Natural killer cell (primary cell): ENCODE results near the gene PTPRN2. TPM values are rescaled to one million over a fixed set of nuclear protein-coding genes. Genes with fewer than 3 reads are reported as not detected.
"Not testable (repeated sequence)": the region's sequence is repeated elsewhere in the genome, so short reads cannot be mapped to it uniquely, and the experiment has no call there.

Experiments
- ATAC-seq, 3 donors: fragments of 150-1000 bp in 2 of 3; fragments of 200-7000 bp in 1 of 3; cut with Tn5 transposase; 1 replicate in 1 of 3; 2 replicates in 2 of 3; pipeline ENCODE4 v1.10.0; 2021; ENCODE audit warnings: mild to moderate bottlenecking in 2 of 3, moderate library complexity in 2 of 3
- DNase-seq, 2 donors: peaks; one replicate each; pipeline versions ENCODE4 v3.0.0 to v3.0.0-alpha.2; 2013 to 2021; ENCODE audit warnings: mixed read lengths in 1 of 2
- H3K27ac ChIP-seq: one replicate; pipeline ENCODE4 v1.5.1; 2013; ENCODE audit warnings: mild to moderate bottlenecking, low read length
- H3K27me3 ChIP-seq: one replicate; pipeline ENCODE4 v1.6.1; 2013; ENCODE audit warnings: low read length; ENCODE audit not compliant: control insufficient read depth, insufficient read depth
- H3K36me3 ChIP-seq: one replicate; pipeline ENCODE4 v1.6.1; 2013; ENCODE audit warnings: low read length; ENCODE audit not compliant: control insufficient read depth, insufficient read depth
- H3K4me1 ChIP-seq: one replicate; pipeline ENCODE4 v1.6.1; 2013; ENCODE audit warnings: low read length; ENCODE audit not compliant: control insufficient read depth, insufficient read depth
- H3K4me3 ChIP-seq: one replicate; pipeline ENCODE4 v1.5.1; 2013; ENCODE audit warnings: low read length
- H3K9me3 ChIP-seq: one replicate; pipeline ENCODE4 v1.6.1; 2013; ENCODE audit warnings: low read length; ENCODE audit not compliant: control insufficient read depth, insufficient read depth
- H3K27ac Mint-ChIP-seq, 2 donors: one replicate each; pipeline ENCODE4 v1.8.0; 2022; ENCODE audit warnings: mild to moderate bottlenecking in 2 of 2, mixed read lengths in 2 of 2, moderate library complexity in 1 of 2
- H3K27me3 Mint-ChIP-seq, 2 donors: one replicate each; pipeline ENCODE4 v1.8.0; 2022; ENCODE audit warnings: low read depth in 2 of 2, mixed read lengths in 2 of 2
- H3K36me3 Mint-ChIP-seq: one replicate; pipeline ENCODE4 v1.8.0; 2022; ENCODE audit warnings: mixed read lengths
- H3K4me1 Mint-ChIP-seq, 2 donors: one replicate each; pipeline ENCODE4 v1.8.0; 2022; ENCODE audit warnings: mixed read lengths in 2 of 2
- H3K4me3 Mint-ChIP-seq: one replicate; pipeline ENCODE4 v1.8.0; 2022; ENCODE audit warnings: mild to moderate bottlenecking, moderate library complexity, mixed read lengths
- H3K9me3 Mint-ChIP-seq, 2 donors: one replicate each; pipeline ENCODE4 v1.8.0; 2022; ENCODE audit warnings: mixed read lengths in 2 of 2
- CTCF ChIP-seq: fragments of 200-600 bp; IDR thresholded peaks from one replicate; pipeline ENCODE4 v1.8.0; 2022; ENCODE audit warnings: antibody characterized with exemption
- WGBS: methylation state at CpG from one replicate; pipeline ENCODE4 v1.1.7; 2013; ENCODE audit warnings: missing lambda C conversion rate; ENCODE audit not compliant: insufficient coverage; 5-methylcytosine and 5-hydroxymethylcytosine counted together
- intact Hi-C: fragments of 100-400 bp; cut with micrococcal nuclease; formaldehyde crosslinking; loops from one replicate; pipeline ENCODE4 v1.14.2; 2022
- total RNA-seq, 4 donors: library from RNA; stranded (reverse); fragments of 120-200 nt in 1 of 4; gene quantifications; one replicate each; pipeline versions ENCODE4 v1.2.3 to v1.2.4, GENCODE V29; 2013 to 2022

Gene PTPRN2
- total RNA-seq, 3 donors from 2014 or later (not counting 1 experiment from before 2014, with no cell fraction given), result 1.3 to 2.5 (median 1.9) TPM

DNA sequence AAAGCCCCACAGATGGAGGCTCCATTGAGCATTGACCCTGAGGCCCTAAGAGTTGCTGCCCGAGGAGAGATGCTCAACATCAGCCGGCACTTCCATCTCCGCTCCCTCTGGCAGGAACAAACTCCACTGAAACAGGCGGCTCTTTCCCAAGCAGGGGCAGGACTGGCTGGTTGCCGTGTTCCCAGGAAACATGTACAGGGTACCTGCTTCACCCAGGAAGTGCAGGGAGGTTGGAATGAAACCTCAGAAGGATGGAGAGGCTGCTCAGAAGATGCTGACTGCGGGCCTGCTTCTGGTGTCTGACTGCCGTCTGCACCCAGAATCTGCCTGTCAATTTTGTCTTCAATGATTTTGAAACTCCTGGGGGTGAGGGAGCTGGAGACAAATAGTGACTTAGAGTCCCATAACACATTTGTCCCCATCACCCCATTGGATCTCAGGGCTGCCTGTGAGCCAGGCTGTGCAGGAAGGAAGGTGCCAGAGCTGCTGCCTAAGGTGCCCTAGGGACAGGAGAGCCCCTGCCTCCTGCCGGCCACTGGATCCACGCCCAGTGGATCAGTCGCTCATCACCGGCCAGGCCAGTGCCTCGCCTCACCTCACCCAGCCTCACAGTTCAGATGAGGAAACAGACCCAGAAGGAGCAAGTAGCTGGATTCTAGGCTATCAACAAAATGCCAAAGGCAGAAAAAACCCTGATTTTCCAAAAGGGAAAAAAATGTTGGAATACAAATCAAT lies 237.3 kb downstream of the PTPRN2 start:
- no peaks in the 10 kb centered on the region for H3K27me3 ChIP-seq
- Mint-ChIP-seq H3K4me1 (no peaks in the 10 kb centered on the region), H3K4me3 (no peak overlapping the region), H3K9me3 (peaks cover 2 to 9% of the 10 kb centered on the region in 2 donors), H3K36me3 (no peaks in the 10 kb centered on the region), H3K27me3 (peaks cover 0 to 8% of the 10 kb centered on the region in 2 donors), H3K27ac (no peak overlapping the region)
- no peak overlapping the region for H3K4me3 ChIP-seq
- 86% methylated on average over 12 of the region's 12 CpGs for WGBS
- no peaks in the 10 kb centered on the region for H3K36me3 ChIP-seq
- TF ChIP-seq CTCF, result no peak
- ATAC-seq (no peak), DNase-seq (no peak)
- H3K9me3 ChIP-seq, result no peaks in the 10 kb centered on the region
- intact Hi-C loops, result no loop called here
- H3K27ac ChIP-seq, result no peak overlapping the region
- H3K4me1 ChIP-seq, result no peaks in the 10 kb centered on the region

- no peaks in the 10 kb centered on the region for H3K36me3 ChIP-seq
- Mint-ChIP-seq H3K9me3 (no peaks in the 10 kb centered on the region), H3K36me3 (no peaks in the 10 kb centered on the region), H3K27me3 (no peaks in the 10 kb centered on the region), H3K27ac (no peak overlapping the region), H3K4me3 (no peak overlapping the region), H3K4me1 (no peaks in the 10 kb centered on the region)
- TF ChIP-seq CTCF, result no peak
- WGBS, result 83% methylated on average over 3 of the region's 3 CpGs
- H3K4me1 ChIP-seq, result no peaks in the 10 kb centered on the region
- ATAC-seq (no peak), DNase-seq (no peak)
- H3K27me3 ChIP-seq, result no peaks in the 10 kb centered on the region
- no peak overlapping the region for H3K4me3 ChIP-seq
- no peak overlapping the region for H3K27ac ChIP-seq
- no peaks in the 10 kb centered on the region for H3K9me3 ChIP-seq
- intact Hi-C loops, result loop anchor here (10.0 kb wide), 1 partner anchor 246 kb away; no protein-coding TSS in a partner anchor
Observed at GRCh38 chr7:158348446-158348845, 239.2 kb downstream of the PTPRN2 start.

- not testable (repeated sequence) for H3K9me3 Mint-ChIP-seq, H3K27me3 ChIP-seq, H3K9me3 ChIP-seq, H3K27ac Mint-ChIP-seq, H3K27ac ChIP-seq, DNase-seq, H3K4me1 Mint-ChIP-seq, H3K4me3 ChIP-seq, ATAC-seq, H3K4me1 ChIP-seq, H3K36me3 ChIP-seq, H3K27me3 Mint-ChIP-seq, H3K4me3 Mint-ChIP-seq, H3K36me3 Mint-ChIP-seq
- intact Hi-C loops, result loop anchor here (10.0 kb wide), 1 partner anchor 247 kb away; no protein-coding TSS in a partner anchor
- WGBS, result 78% methylated on average over 4 of the region's 4 CpGs
Observed at GRCh38 chr7:158348039-158348438, 239.6 kb downstream of the PTPRN2 start.

- TF ChIP-seq CTCF, result no peak
- H3K27me3 Mint-ChIP-seq, result no peaks in the 10 kb centered on the region
- intact Hi-C loops, result loop anchor here (10.0 kb wide), 1 partner anchor 249 kb away; no protein-coding TSS in a partner anchor
- WGBS, result no CpG with 5 or more reads among the region's 6 CpGs
- Histone ChIP-seq H3K36me3 (no peaks in the 10 kb centered on the region), H3K9me3 (peaks cover 17% of the 10 kb centered on the region), H3K27ac (no peak overlapping the region), H3K4me1 (no peaks in the 10 kb centered on the region), H3K27me3 (no peaks in the 10 kb centered on the region), H3K4me3 (no peak overlapping the region)
- DNase-seq (no peak), ATAC-seq (no peak)
- H3K4me3 Mint-ChIP-seq, result no peak overlapping the region
- H3K4me1 Mint-ChIP-seq, result peaks cover 5 to 19% of the 10 kb centered on the region in 2 donors
- H3K36me3 Mint-ChIP-seq, result no peaks in the 10 kb centered on the region
- no peak overlapping the region for H3K27ac Mint-ChIP-seq
- H3K9me3 Mint-ChIP-seq, result peaks cover 8 to 13% of the 10 kb centered on the region in 2 donors
Observed at GRCh38 chr7:158345731-158346130, 241.9 kb downstream of the PTPRN2 start.
